Thymus (tissue), 11 donors: Measurements from ENCODE around the gene KAZALD1. TPM values are rescaled to one million over a fixed set of nuclear protein-coding genes. Genes with fewer than 3 reads are reported as not detected.

ENCODE experiments used
- DNase-seq, 9 donors: peaks; one replicate each; pipeline ENCODE4 v3.0.0-alpha.2; 2013; ENCODE audit warnings: low spot score in 9 of 9, low read depth in 6 of 9, missing footprints in 1 of 9
- H3K27ac ChIP-seq, 2 donors: one replicate each; pipeline ENCODE4 v1.5.1; 2013; ENCODE audit warnings: control low read depth in 1 of 2, low read depth in 1 of 2, low read length in 1 of 2, mild to moderate bottlenecking in 1 of 2, moderate library complexity in 1 of 2
- H3K27me3 ChIP-seq, 2 donors: one replicate each; pipeline ENCODE4 v1.5.1; 2013; ENCODE audit warnings: low read length in 1 of 2; ENCODE audit not compliant: control insufficient read depth in 2 of 2, insufficient read depth in 1 of 2
- H3K36me3 ChIP-seq, 2 donors: one replicate each; pipeline ENCODE4 v1.5.1; 2013; ENCODE audit warnings: low read length in 1 of 2, mild to moderate bottlenecking in 1 of 2, moderate library complexity in 1 of 2; ENCODE audit not compliant: control insufficient read depth in 2 of 2, insufficient read depth in 2 of 2
- H3K4me1 ChIP-seq, 2 donors: one replicate each; pipeline ENCODE4 v1.5.1; 2013; ENCODE audit warnings: low read length in 2 of 2; ENCODE audit not compliant: control insufficient read depth in 2 of 2, insufficient read depth in 2 of 2
- H3K4me3 ChIP-seq, 2 donors: one replicate each; pipeline ENCODE4 v1.5.1; 2013; ENCODE audit warnings: low read length in 2 of 2, control low read depth in 1 of 2, mild to moderate bottlenecking in 1 of 2
- H3K9me3 ChIP-seq, 2 donors: one replicate each; pipeline ENCODE4 v1.5.1; 2013; ENCODE audit warnings: low read length in 1 of 2, mild to moderate bottlenecking in 1 of 2; ENCODE audit not compliant: control insufficient read depth in 2 of 2, insufficient read depth in 1 of 2
- WGBS: extraction: QIAGEN DNeasy Blood & Tissue Kit; methylation state at CpG from one replicate; pipeline ENCODE4 v1.1.7; 2013; 5-methylcytosine and 5-hydroxymethylcytosine counted together
- polyA plus RNA-seq: library from polyadenylated mRNA; stranded (reverse); fragments of 200-250 nt; gene quantifications from one replicate; pipeline ENCODE4 v1.2.3, GENCODE V29; 2013
- total RNA-seq: library from RNA; stranded (reverse); fragments of 120-200 nt; gene quantifications from one replicate; pipeline ENCODE4 v1.2.4, GENCODE V29; 2013
- donor health status: healthy.

KAZALD1 gene
- total and polyA plus RNA-seq, 2 donors, result 2.3 to 2.8 TPM

- WGBS, result 27% methylated on average over 6 of the region's 6 CpGs
Measured at GRCh38 chr10:101071267-101071884, 9.6 kb downstream of the KAZALD1 start.

GRCh38 chr10:101071885-101072433 lies 10.2 kb downstream of the KAZALD1 start:
- WGBS, result 86% methylated on average over 7 of the region's 7 CpGs
- DNase-seq, result no peak
- peaks cover 2 to 5% of the 10 kb centered on the region in 2 donors for H3K9me3 ChIP-seq
- H3K27ac ChIP-seq, result no peak overlapping the region
- peaks cover 31 to 81% of the 10 kb centered on the region in 2 donors for H3K27me3 ChIP-seq
- H3K4me3 ChIP-seq, result no peak overlapping the region
- H3K36me3 ChIP-seq, result no peaks in the 10 kb centered on the region
- H3K4me1 ChIP-seq, result peaks cover 6 to 8% of the 10 kb centered on the region in 2 donors

More at GRCh38 chr10:101071267-101071884, 9.6 kb downstream of the KAZALD1 start:
- Histone ChIP-seq H3K4me1 (peaks cover 10 to 12% of the 10 kb centered on the region in 2 donors), H3K9me3 (peaks cover 2 to 5% of the 10 kb centered on the region in 2 donors), H3K36me3 (no peaks in the 10 kb centered on the region), H3K27ac (no peak overlapping the region), H3K4me3 (no peak overlapping the region), H3K27me3 (peaks cover 36 to 82% of the 10 kb centered on the region in 2 donors)
- DNase-seq, result no peak

GRCh38 chr10:101072923-101073322 lies 11.1 kb downstream of the KAZALD1 start:
- no peak for DNase-seq
- Histone ChIP-seq H3K4me1 (no peaks in the 10 kb centered on the region), H3K9me3 (peaks cover 0 to 2% of the 10 kb centered on the region in 2 donors), H3K36me3 (no peaks in the 10 kb centered on the region), H3K27me3 (peaks cover 23 to 74% of the 10 kb centered on the region in 2 donors), H3K27ac (no peak overlapping the region), H3K4me3 (no peak overlapping the region)
- 75% methylated on average over 9 of the region's 9 CpGs for WGBS

- H3K36me3 ChIP-seq, result no peaks in the 10 kb centered on the region
- WGBS, result 17% methylated on average over 13 of the region's 13 CpGs
Measured at GRCh38 chr10:101073631-101074030, 11.8 kb downstream of the KAZALD1 start.

GRCh38 chr10:101075775-101076174 lies 14.0 kb downstream of the KAZALD1 start:
- H3K36me3 ChIP-seq, result no peaks in the 10 kb centered on the region
- peaks cover 28 to 82% of the 10 kb centered on the region in 2 donors for H3K27me3 ChIP-seq
- H3K27ac ChIP-seq, result no peak overlapping the region

More at GRCh38 chr10:101073631-101074030, 11.8 kb downstream of the KAZALD1 start:
- DNase-seq, result no peak
- Histone ChIP-seq H3K4me1 (no peaks in the 10 kb centered on the region), H3K27me3 (peaks cover 24 to 81% of the 10 kb centered on the region in 2 donors), H3K9me3 (peaks cover 0 to 2% of the 10 kb centered on the region in 2 donors), H3K27ac (no peak overlapping the region), H3K4me3 (no peak overlapping the region)

GRCh38 chr10:101076630-101077029 lies 14.8 kb downstream of the KAZALD1 start:
- peaks cover 0 to 2% of the 10 kb centered on the region in 2 donors for H3K9me3 ChIP-seq
- H3K27ac ChIP-seq, result no peak overlapping the region
- H3K27me3 ChIP-seq, result peaks cover 28 to 82% of the 10 kb centered on the region in 2 donors
- no peak overlapping the region for H3K4me3 ChIP-seq
- H3K4me1 ChIP-seq, result no peaks in the 10 kb centered on the region
- 83% methylated on average over 5 of the region's 5 CpGs for WGBS
- no peaks in the 10 kb centered on the region for H3K36me3 ChIP-seq
- DNase-seq, result no peak

More at GRCh38 chr10:101075775-101076174, 14.0 kb downstream of the KAZALD1 start:
- 15% methylated on average over 4 of the region's 4 CpGs for WGBS
- Histone ChIP-seq H3K4me3 (no peak overlapping the region), H3K9me3 (peaks cover 0 to 2% of the 10 kb centered on the region in 2 donors), H3K4me1 (no peaks in the 10 kb centered on the region)
- no peak for DNase-seq

- WGBS, result 95% methylated on average over 1 of the region's 1 CpG
- no peaks in the 10 kb centered on the region for H3K36me3 ChIP-seq
- H3K27me3 ChIP-seq, result peaks cover 5 to 73% of the 10 kb centered on the region in 2 donors
- H3K27ac ChIP-seq, result no peak overlapping the region
- no peak for DNase-seq
- no peak overlapping the region for H3K4me3 ChIP-seq
- no peaks in the 10 kb centered on the region for H3K9me3 ChIP-seq
- no peaks in the 10 kb centered on the region for H3K4me1 ChIP-seq
Measured at GRCh38 chr10:101079874-101080273, 18.1 kb downstream of the KAZALD1 start.

GRCh38 chr10:101080933-101081931 lies 19.4 kb downstream of the KAZALD1 start:
- no peak for DNase-seq
- 46% methylated on average over 5 of the region's 5 CpGs for WGBS

More at GRCh38 chr10:101080933-101081931, 19.4 kb downstream of the KAZALD1 start:
- Histone ChIP-seq H3K4me3 (no peak overlapping the region), H3K9me3 (no peaks in the 10 kb centered on the region), H3K27ac (no peak overlapping the region), H3K27me3 (peaks cover 7 to 73% of the 10 kb centered on the region in 2 donors), H3K4me1 (no peaks in the 10 kb centered on the region), H3K36me3 (no peaks in the 10 kb centered on the region)
